GM18951 (cell line): ENCODE measurements around the gene PXMP2.

Source experiments
- POLR2A ChIP-seq: IDR thresholded peaks from 4 replicates; pipeline ENCODE4 v1.6.1; 2011; ENCODE audit warnings: mild to moderate bottlenecking; ENCODE audit not compliant: insufficient read length, insufficient read depth; ENCODE audit errors: extremely low read depth
- in situ Hi-C: fragments of 300-500 bp; cut with MboI; formaldehyde crosslinking; loops from one replicate; pipeline ENCODE4 v1.12.0; 2022; ENCODE audit warnings: low sequenced_read_pairs, mixed read lengths, inconsistent platforms; ENCODE audit not compliant: unreplicated experiment

Gene PXMP2

GRCh38 chr12:132695431-132695830 is 8.0 kb downstream of the PXMP2 start:
- in situ Hi-C loops = no loop called here
- TF ChIP-seq POLR2A = no peak

- no peak for TF ChIP-seq POLR2A
- in situ Hi-C loops = no loop called here
Measured at GRCh38 chr12:132698341-132698740, 11.0 kb downstream of the PXMP2 start.

- no peak for TF ChIP-seq POLR2A
- in situ Hi-C loops = no loop called here
Measured at GRCh38 chr12:132700212-132700822, 12.9 kb downstream of the PXMP2 start.

- no peak for TF ChIP-seq POLR2A
- in situ Hi-C loops = no loop called here
Measured at GRCh38 chr12:132702640-132703039, 15.3 kb downstream of the PXMP2 start.

GRCh38 chr12:132703641-132704040 is 16.3 kb downstream of the PXMP2 start:
- in situ Hi-C loops = no loop called here
- no peak for TF ChIP-seq POLR2A

GRCh38 chr12:132707241-132707640 is 19.9 kb downstream of the PXMP2 start:
- no peak for TF ChIP-seq POLR2A
- in situ Hi-C loops = no loop called here

- in situ Hi-C loops = no loop called here
- TF ChIP-seq POLR2A = no peak
Measured at GRCh38 chr12:132708150-132708549, 20.8 kb downstream of the PXMP2 start.

GRCh38 chr12:132710043-132710404 is 22.6 kb downstream of the PXMP2 start:
- in situ Hi-C loops = no loop called here
- no peak for TF ChIP-seq POLR2A

GRCh38 chr12:132710405-132711079 is 23.2 kb downstream of the PXMP2 start, which contains the start of gene PGAM5:
Gene PGAM5, plus strand, starts transcription at chr12:132710842. Its CDS starts 35 bp downstream, at chr12:132710877.
- in situ Hi-C loops = no loop called here
- TF ChIP-seq POLR2A = peak; percentile 95

- in situ Hi-C loops = no loop called here
- TF ChIP-seq POLR2A = no peak
Measured at GRCh38 chr12:132711080-132711843, 23.9 kb downstream of the PXMP2 start.

GRCh38 chr12:132713123-132713522 is 25.7 kb downstream of the PXMP2 start:
- in situ Hi-C loops = no loop called here

GRCh38 chr12:132715874-132716273 is 28.5 kb downstream of the PXMP2 start:
- in situ Hi-C loops = no loop called here
- TF ChIP-seq POLR2A = no peak

More at GRCh38 chr12:132713123-132713522, 25.7 kb downstream of the PXMP2 start:
- TF ChIP-seq POLR2A = no peak

GRCh38 chr12:132716356-132716755 is 29.0 kb downstream of the PXMP2 start:
- in situ Hi-C loops = no loop called here
- no peak for TF ChIP-seq POLR2A
